HG02938 (cell line): ENCODE results near the gene CDK6.
A peak's percentile ranks its signal among the peaks of the same experiment; 100 is the strongest.

Experiments
- ATAC-seq: cut with Tn5 transposase; IDR thresholded peaks from one replicate; pipeline ENCODE4 v1.9.1; 2021; ENCODE audit warnings: mild to moderate bottlenecking, moderate library complexity; ENCODE audit not compliant: unreplicated experiment

Gene CDK6

GRCh38 chr7:92631067-92631849 lies 205.1 kb downstream of the CDK6 start:
- peak; percentile 63 for ATAC-seq

GRCh38 chr7:92629779-92630178 lies 206.6 kb downstream of the CDK6 start:
- no peak for ATAC-seq

DNA sequence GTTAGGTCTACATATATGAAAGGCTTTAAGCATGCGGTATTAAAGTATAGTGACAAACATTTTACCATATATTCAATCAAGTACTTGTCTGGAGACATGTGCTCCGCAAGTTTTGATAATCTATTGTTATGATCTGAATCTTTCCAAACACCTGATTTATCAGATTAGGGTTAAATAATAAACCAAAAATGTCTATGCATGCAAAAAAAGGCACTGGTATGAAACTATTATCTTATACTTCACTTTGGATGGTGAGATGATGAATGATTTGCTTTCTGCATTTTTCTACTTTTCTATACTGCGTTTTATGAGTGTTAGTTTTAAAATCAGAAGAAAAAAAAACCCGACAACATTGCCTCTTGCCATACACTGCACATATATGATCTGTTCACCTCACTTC lies 208.4 kb downstream of the CDK6 start:
- no peak for ATAC-seq

GRCh38 chr7:92626281-92626809 lies 210.0 kb downstream of the CDK6 start:
- ATAC-seq: no peak

- ATAC-seq: no peak
These were observed 210.8 kb downstream of the CDK6 start for GRCh38 chr7:92625617-92626016.

- ATAC-seq: no peak
These were observed 211.9 kb downstream of the CDK6 start for GRCh38 chr7:92624298-92624996.

GRCh38 chr7:92623544-92623943 lies 212.8 kb downstream of the CDK6 start:
- no peak for ATAC-seq

GRCh38 chr7:92622685-92623084 lies 213.7 kb downstream of the CDK6 start:
- ATAC-seq: no peak

- ATAC-seq: peak; percentile 60
These were observed 214.3 kb downstream of the CDK6 start for GRCh38 chr7:92622030-92622429.

DNA sequence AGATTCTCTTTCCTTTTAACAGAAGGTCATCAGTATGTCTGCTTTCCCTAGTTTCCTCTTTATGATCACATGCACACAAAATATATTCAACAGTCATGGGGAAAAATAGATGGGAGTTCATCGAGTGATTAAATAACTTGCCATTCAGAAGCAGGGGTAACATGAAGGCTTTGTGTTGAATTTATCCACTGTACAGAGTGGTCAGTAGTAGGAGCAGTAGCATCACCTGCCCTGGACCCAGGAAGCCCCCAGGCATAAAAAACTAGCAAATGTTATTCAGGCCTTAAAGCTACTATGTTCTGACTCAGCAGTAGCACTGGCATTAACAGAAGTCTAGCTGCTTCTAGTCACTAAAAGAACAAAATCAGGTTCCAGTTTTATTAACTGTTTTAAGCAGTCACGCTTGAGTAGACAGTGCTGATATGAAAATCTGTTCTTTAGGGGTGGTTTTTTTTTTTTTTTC lies 214.8 kb downstream of the CDK6 start:
- ATAC-seq: peak; percentile 46

GRCh38 chr7:92621026-92621540 lies 215.3 kb downstream of the CDK6 start:
- peak; percentile 58 for ATAC-seq

GRCh38 chr7:92615861-92616260 lies 220.5 kb downstream of the CDK6 start:
- no peak for ATAC-seq

DNA sequence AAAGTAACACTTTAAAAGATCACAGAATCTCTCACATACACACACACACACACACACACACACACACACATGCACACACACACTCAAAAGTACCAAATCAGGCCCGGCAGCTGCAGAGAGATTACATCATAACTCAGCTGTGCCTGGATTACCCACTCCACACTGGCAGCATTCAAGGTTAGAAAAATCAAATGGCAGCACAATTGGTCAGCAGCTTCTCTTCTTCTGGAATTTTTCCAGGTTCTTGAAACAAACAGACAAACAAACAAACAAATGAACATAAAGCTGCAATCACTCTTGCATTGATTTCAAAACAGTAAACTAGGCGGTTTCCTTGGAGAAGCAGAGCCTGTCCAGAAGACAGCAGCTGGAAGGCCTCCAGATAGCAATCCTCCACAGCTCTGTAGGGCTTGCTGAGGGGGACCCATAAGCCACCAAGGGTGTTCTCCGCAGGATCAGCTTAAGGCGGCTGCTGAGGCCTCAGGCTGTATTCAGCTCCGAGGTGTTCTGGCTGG lies 221.7 kb downstream of the CDK6 start:
- ATAC-seq: no peak

DNA sequence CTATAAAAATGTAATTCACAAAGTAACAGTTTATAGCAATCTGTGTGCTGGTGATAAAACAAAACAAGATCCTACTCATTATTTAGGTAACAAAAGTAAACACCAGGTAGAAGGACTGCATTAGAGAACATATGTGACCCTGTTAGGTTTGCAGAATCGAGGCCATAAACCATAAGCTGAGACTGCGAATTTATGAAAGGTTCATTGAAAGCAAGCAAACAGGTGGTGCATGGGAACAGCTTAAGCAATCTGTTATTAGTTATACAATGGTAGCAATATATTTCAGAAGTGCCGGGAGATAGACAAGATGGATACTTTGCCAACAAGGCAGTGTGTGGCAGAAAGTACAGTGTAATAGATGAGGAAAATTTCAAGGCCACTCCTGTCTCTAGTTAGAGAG lies 222.7 kb downstream of the CDK6 start:
- no peak for ATAC-seq

GRCh38 chr7:92613214-92613613 lies 223.2 kb downstream of the CDK6 start:
- ATAC-seq: no peak

DNA sequence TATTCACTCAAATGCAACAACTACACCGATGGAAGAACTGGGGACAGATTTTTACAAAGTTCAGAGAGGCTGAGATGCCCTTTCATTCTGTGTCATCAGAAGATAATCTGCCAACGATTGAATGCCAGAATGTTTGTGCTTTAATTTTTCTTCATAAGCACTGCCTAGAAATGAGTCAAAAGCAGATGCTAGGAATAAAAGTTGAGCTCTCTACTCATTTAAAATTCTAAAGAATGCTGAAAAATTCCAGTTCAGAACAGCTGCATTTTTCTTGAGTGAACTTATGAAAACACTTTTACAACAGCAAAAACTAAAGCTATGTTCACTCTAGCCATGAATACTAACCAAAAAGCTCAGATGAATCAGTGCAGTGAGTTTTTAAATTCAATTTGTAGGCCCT lies 223.9 kb downstream of the CDK6 start:
- ATAC-seq: no peak

GRCh38 chr7:92611735-92612134 lies 224.6 kb downstream of the CDK6 start:
- ATAC-seq: no peak

DNA sequence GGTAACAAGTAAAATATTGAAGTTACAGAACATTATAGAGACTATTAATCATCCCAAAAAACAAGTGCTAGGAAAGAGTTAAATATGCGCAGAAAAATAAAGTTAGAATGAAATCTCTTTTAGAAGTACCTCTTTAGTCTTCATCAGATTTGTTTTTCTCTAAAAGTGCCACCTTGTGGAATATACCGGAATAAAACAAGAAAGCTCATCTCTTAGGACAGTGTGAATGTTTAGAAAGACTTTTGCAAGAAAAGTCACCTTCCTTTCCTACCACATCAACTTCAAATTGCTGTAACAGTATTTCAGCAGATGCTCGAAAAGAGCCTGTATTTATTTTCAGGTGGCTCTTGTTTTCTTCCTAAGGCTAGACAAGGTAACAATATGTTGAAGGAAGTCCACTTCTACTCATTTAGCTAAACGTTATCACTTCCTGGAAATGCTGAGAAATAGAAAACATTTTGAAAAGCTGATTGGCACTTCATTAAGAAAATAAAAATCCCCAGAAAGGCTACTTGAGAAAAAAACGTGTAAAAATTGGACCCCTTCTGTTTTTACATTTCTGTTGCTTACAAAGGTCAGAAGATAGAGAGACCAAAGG lies 226.4 kb downstream of the CDK6 start:
- ATAC-seq: no peak

DNA sequence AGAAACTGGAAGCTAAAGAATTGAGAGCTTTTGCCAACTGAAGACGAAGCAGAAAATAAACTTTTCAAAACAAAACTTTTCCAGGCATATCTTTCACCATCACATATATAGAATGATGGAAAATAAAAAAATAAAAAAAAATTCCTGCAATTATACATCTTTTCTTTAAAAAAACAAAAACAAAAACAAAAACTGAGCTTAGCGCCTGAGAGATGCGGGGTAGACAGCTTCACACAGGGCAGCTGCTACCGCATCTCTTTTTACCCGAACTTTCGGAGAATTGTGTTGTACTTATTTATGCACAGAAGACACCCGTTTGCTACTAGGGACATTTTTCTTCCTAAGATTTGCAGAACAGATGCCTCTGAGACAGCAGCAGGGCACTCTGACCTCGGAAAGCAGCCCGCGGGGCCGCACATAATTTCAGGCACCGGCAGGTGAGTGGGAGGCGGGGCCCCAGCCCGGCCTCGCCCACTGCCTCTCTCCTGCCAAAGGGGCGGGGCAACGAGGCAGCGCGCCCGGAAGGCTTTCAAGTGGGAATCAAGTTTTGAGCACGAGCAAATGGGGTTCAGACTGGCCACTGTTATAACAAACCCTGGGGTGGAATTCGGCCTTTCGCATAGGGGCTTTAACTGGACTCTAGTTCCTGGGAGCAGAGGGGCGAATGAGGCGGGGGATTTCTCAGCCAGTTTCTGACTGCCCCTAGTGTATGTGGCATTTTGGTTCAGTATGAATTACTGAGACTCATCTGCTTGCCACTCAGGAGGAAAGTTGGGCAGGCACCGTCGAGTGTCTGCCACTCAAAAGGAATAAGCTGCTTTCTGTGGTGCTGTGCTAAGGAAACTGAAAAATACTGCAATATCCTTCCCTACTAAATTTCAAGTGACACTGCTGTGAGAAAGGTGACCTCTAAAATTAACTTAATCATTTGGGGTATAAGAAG lies 227.7 kb downstream of the CDK6 start:
- ATAC-seq: no peak

- ATAC-seq: no peak
These were observed 229.4 kb downstream of the CDK6 start for GRCh38 chr7:92606985-92607384.
